ENCODE data around the gene ZNF667. TPM values are rescaled to one million over a fixed set of nuclear protein-coding genes. Genes with fewer than 3 reads are reported as not detected.

Gene ZNF667
- total RNA-seq, 1 experiment from 2014 or later, result not detected

DNA sequence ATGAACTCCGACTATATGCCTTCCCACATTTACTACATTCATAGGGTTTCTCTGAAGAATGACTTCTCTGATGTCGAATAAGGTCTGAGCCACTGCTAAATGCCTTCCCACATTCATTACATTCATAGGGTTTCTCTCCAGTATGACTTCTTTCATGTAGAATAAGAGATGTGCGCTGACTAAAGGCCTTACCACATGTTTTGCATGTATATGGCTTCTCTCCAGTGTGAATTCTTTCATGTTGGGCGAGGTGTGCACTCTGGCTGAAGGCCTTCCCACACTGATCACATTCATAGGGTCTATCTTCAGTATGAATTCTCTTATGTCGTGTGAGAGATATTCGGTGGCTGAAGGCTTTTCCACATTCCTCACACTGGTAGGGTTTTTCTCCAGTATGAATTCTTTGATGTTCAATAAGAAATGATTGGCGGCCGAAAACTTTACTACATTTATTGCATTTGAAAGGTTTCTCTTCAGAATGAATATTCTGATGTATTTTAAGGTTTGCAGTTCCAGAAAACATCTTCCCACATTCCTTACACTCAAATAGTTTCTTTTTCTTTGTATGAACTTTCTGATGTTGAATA is 35.8 kb downstream of the ZNF667 start:
- ChIA-PET POLR2A (ENCODE audit: unreplicated experiment) (no interaction called here), CTCF (no interaction called here)
- no peak overlapping the region for H3K4me2 ChIP-seq
- H3K27me3 ChIP-seq (ENCODE audit: insufficient read depth, low read depth), result no peaks in the 10 kb centered on the region
- no peaks in the 10 kb centered on the region for H3F3A ChIP-seq (ENCODE audit: insufficient read depth, low read depth)
- DNase-seq, result no peak
- H3K9me3 ChIP-seq (ENCODE audit: insufficient read depth, low read depth), result peaks cover 32% of the 10 kb centered on the region
- intact Hi-C loops (cut with micrococcal nuclease; ENCODE audit: unreplicated experiment), result no loop called here
- no peaks in the 10 kb centered on the region for H3K36me3 ChIP-seq (ENCODE audit: low read depth)
- no peaks in the 10 kb centered on the region for H3K4me1 ChIP-seq (replicated peaks; ENCODE audit: insufficient read depth)
- H2AFZ ChIP-seq, result no peak overlapping the region
- H3K4me3 ChIP-seq, result no peak overlapping the region
- no peaks in the 10 kb centered on the region for H4K20me1 ChIP-seq (ENCODE audit: insufficient read depth)
- BruUV-seq (replicated peaks), result no TSS peak
- TF ChIP-seq EZH2 (IDR thresholded peaks at IDR 0.05; ENCODE audit: low read depth) (no peak), CTCF (conservative IDR thresholded peaks at IDR 0.05) (no peak)
- H3K79me2 ChIP-seq (ENCODE audit: low read depth), result no peaks in the 10 kb centered on the region
- no peak overlapping the region for H3K27ac ChIP-seq
- no peaks in the 10 kb centered on the region for H3K9me2 ChIP-seq (ENCODE audit: insufficient read depth)

DNA sequence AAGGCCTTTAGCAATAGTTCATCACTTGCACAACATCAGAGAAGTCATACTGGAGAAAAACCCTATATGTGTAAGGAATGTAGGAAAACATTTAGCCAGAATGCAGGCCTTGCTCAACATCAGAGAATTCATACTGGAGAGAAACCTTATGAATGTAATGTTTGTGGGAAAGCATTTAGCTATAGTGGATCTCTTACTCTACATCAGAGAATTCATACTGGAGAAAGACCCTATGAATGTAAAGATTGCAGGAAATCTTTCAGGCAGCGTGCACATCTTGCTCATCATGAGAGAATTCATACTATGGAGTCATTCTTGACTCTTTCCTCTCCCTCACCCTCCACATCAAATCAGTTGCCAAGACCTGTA is 53.2 kb downstream of the ZNF667 start:
- H3K27me3 ChIP-seq (ENCODE audit: insufficient read depth, low read depth), result no peaks in the 10 kb centered on the region
- H4K20me1 ChIP-seq (ENCODE audit: insufficient read depth), result no peaks in the 10 kb centered on the region
- H2AFZ ChIP-seq, result no peak overlapping the region
- H3F3A ChIP-seq (ENCODE audit: insufficient read depth, low read depth), result peaks cover 14% of the 10 kb centered on the region; the same call in 1 of the 2 replicates
- intact Hi-C loops (cut with micrococcal nuclease; ENCODE audit: unreplicated experiment), result no loop called here
- H3K79me2 ChIP-seq (ENCODE audit: low read depth), result no peaks in the 10 kb centered on the region
- CTCF ChIA-PET, result no interaction called here
- no peak overlapping the region for H3K27ac ChIP-seq
- peaks cover 33% of the 10 kb centered on the region for H3K36me3 ChIP-seq (ENCODE audit: low read depth)
- TF ChIP-seq EZH2 (IDR thresholded peaks at IDR 0.05; ENCODE audit: low read depth) (no peak), CTCF (conservative IDR thresholded peaks at IDR 0.05) (no peak)
- H3K4me3 ChIP-seq, result no peak overlapping the region
- H3K9me3 ChIP-seq (ENCODE audit: insufficient read depth, low read depth), result peaks cover 86% of the 10 kb centered on the region
- POLR2A ChIA-PET (ENCODE audit: unreplicated experiment), result no interaction called here
- H3K4me2 ChIP-seq, result no peak overlapping the region
- BruUV-seq (replicated peaks), result no TSS peak
- H3K4me1 ChIP-seq (replicated peaks; ENCODE audit: insufficient read depth), result no peaks in the 10 kb centered on the region
- no peaks in the 10 kb centered on the region for H3K9me2 ChIP-seq (ENCODE audit: insufficient read depth)
- DNase-seq, result no peak

GRCh38 chr19:56423276-56423984 is 53.7 kb downstream of the ZNF667 start:
- Histone ChIP-seq H3K9me3 (ENCODE audit: insufficient read depth, low read depth) (peaks cover 90% of the 10 kb centered on the region), H3K9me2 (ENCODE audit: insufficient read depth) (no peaks in the 10 kb centered on the region), H3K27ac (no peak overlapping the region), H3K4me3 (no peak overlapping the region), H3K79me2 (ENCODE audit: low read depth) (no peaks in the 10 kb centered on the region), H3F3A (ENCODE audit: insufficient read depth, low read depth) (peaks cover 14% of the 10 kb centered on the region; the same call in 1 of the 2 replicates), H3K36me3 (ENCODE audit: low read depth) (peaks cover 33% of the 10 kb centered on the region), H4K20me1 (ENCODE audit: insufficient read depth) (no peaks in the 10 kb centered on the region), H3K27me3 (ENCODE audit: insufficient read depth, low read depth) (no peaks in the 10 kb centered on the region), H2AFZ (no peak overlapping the region), H3K4me2 (no peak overlapping the region), H3K4me1 (replicated peaks; ENCODE audit: insufficient read depth) (no peaks in the 10 kb centered on the region)
- ChIA-PET POLR2A (ENCODE audit: unreplicated experiment) (no interaction called here), CTCF (no interaction called here)
- intact Hi-C loops (cut with micrococcal nuclease; ENCODE audit: unreplicated experiment), result no loop called here
- BruUV-seq (replicated peaks), result no TSS peak
- no peak for DNase-seq
- no peak for TF ChIP-seq EZH2 (IDR thresholded peaks at IDR 0.05; ENCODE audit: low read depth)
- TF ChIP-seq CTCF (conservative IDR thresholded peaks at IDR 0.05), result no peak
